RWPE2 (cell line): Measurements from ENCODE around the gene SLC7A9.

Experiments used
- ATAC-seq: fragments of 200-7000 bp; cut with Tn5 transposase; 3 replicates; pipeline ENCODE4 v1.9.1; 2021; ENCODE audit warnings: low read depth
- DNase-seq: peaks from one replicate; pipeline ENCODE4 v3.0.0-alpha.2; 2020; ENCODE audit warnings: low spot score
- H3K27ac ChIP-seq: fragments of 450-650 bp; 2 replicates; pipeline ENCODE4 v1.5.1; 2017; ENCODE audit warnings: mild to moderate bottlenecking; ENCODE audit not compliant: poor library complexity, severe bottlenecking
- H3K27me3 ChIP-seq: fragments of 250-450 bp; sonication (Bioruptor Pico); 2 replicates; pipeline ENCODE4 v1.5.1; 2021; ENCODE audit warnings: mild to moderate bottlenecking, moderate library complexity; ENCODE audit not compliant: insufficient read depth, poor library complexity, severe bottlenecking
- H3K36me3 ChIP-seq: fragments of 250-450 bp; sonication (Bioruptor Pico); 2 replicates; pipeline ENCODE4 v1.5.1; 2020; ENCODE audit warnings: low read depth, mild to moderate bottlenecking, moderate library complexity
- H3K4me1 ChIP-seq: fragments of 250-450 bp; sonication (Bioruptor Pico); 2 replicates; pipeline ENCODE4 v1.5.1; 2021; ENCODE audit warnings: mild to moderate bottlenecking, moderate library complexity; ENCODE audit not compliant: insufficient read depth, poor library complexity, severe bottlenecking
- H3K4me3 ChIP-seq: fragments of 250-450 bp; sonication (Bioruptor Pico); 2 replicates; pipeline ENCODE4 v1.5.1; 2021; ENCODE audit warnings: mild to moderate bottlenecking, moderate library complexity; ENCODE audit not compliant: severe bottlenecking
- H3K9me3 ChIP-seq: fragments of 250-450 bp; sonication (Bioruptor Pico); 2 replicates; pipeline ENCODE4 v1.5.1; 2021; ENCODE audit warnings: mild to moderate bottlenecking, moderate library complexity; ENCODE audit not compliant: severe bottlenecking
- TF ChIP-seq, protein P1 (sequence below): fragments of 450-650 bp; IDR thresholded peaks from one replicate; pipeline ENCODE4 v1.5.1; 2017; ENCODE audit warnings: mild to moderate bottlenecking, moderate library complexity; ENCODE audit not compliant: poor library complexity, severe bottlenecking

The SLC7A9 gene

DNA sequence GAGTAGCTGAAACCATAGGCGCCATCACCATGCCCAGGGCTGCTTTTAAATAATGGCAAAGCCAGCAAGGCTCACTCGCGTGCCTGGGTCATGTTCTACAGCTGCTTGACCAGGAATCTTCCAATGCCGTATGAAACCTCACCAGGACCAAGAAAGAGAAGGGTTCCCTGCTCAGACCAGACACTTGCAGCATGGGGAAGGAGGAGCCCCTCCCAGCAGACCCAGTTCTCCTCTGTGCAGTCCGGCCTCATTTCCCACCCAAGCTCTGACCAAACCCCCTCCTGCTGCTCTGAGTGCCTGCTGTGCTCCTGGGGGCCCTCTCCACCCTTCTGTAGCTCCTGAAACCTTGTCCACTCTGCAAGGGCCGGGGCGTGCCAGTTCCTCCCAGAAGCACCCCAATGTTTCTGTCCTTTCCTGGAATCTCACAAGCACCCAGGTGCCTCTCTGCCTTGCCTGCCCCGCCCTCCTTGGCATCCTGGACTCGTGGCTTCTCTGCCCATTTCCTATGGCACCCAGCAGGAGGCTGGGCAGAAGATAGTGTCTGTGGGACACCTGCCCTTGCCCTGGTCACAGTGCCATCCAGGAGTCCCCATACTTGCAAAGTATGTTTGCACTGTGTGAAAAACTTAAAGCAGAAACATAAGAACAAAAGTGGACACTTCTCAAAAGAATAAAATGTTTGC is 6.8 kb upstream of the SLC7A9 start:
- H3K9me3 ChIP-seq = no peaks in the 10 kb centered on the region
- ATAC-seq (peak; percentile 19; the same call in 1 of the 3 replicates), DNase-seq (no peak)
- H3K4me3 ChIP-seq = no peak overlapping the region
- TF ChIP-seq, protein P1, sequence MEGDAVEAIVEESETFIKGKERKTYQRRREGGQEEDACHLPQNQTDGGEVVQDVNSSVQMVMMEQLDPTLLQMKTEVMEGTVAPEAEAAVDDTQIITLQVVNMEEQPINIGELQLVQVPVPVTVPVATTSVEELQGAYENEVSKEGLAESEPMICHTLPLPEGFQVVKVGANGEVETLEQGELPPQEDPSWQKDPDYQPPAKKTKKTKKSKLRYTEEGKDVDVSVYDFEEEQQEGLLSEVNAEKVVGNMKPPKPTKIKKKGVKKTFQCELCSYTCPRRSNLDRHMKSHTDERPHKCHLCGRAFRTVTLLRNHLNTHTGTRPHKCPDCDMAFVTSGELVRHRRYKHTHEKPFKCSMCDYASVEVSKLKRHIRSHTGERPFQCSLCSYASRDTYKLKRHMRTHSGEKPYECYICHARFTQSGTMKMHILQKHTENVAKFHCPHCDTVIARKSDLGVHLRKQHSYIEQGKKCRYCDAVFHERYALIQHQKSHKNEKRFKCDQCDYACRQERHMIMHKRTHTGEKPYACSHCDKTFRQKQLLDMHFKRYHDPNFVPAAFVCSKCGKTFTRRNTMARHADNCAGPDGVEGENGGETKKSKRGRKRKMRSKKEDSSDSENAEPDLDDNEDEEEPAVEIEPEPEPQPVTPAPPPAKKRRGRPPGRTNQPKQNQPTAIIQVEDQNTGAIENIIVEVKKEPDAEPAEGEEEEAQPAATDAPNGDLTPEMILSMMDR = no peak
- H3K36me3 ChIP-seq = no peaks in the 10 kb centered on the region
- H3K27me3 ChIP-seq = no peaks in the 10 kb centered on the region
- H3K27ac ChIP-seq = no peak overlapping the region
- no peaks in the 10 kb centered on the region for H3K4me1 ChIP-seq

DNA sequence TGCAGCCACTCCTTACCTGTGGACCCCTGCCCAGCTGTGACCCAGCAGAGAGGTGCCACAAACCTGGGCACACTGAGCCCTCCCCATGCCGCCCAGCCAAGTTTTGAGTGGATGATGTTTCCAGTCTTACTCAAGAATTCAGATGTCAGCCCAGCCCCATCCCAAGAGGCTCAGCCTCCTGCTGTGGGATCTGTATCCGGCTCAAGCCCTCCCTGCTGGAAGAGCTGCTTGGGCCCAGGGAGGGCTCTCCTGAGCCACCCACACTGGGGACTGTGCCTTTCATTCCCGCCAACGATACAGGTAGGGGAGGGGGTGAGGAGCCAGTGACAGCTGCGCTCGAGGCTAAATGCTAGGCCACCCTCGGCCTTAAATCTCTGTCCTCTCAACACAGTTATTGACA is 5.9 kb upstream of the SLC7A9 start:
- no peak overlapping the region for H3K4me3 ChIP-seq
- TF ChIP-seq, protein P1 = no peak
- no peaks in the 10 kb centered on the region for H3K36me3 ChIP-seq
- H3K27me3 ChIP-seq = no peaks in the 10 kb centered on the region
- H3K4me1 ChIP-seq = no peaks in the 10 kb centered on the region
- no peaks in the 10 kb centered on the region for H3K9me3 ChIP-seq
- no peak for DNase-seq
- H3K27ac ChIP-seq = no peak overlapping the region
- ATAC-seq = no peak

DNA sequence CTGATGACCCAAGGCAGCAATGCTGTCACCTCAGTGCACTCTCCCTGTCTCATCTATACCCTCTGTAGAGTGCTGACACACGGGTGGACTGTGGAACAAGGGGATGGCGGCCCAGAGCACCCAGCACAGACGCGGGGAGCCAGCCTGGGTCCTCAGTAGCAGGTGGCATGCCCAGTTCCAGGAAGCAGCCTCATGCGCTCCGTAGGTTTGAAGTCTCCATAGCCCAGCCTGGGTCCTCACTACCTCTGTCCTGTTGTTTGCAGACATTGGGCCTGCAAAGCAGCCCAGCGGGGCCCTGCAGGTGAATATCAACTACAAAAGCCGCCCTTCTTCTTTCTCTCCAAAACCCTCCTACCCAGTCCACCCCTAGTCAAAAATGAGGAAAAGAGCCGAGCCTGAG is 5.0 kb upstream of the SLC7A9 start:
- no peaks in the 10 kb centered on the region for H3K9me3 ChIP-seq
- H3K4me1 ChIP-seq = no peaks in the 10 kb centered on the region
- TF ChIP-seq, protein P1 = no peak
- no peaks in the 10 kb centered on the region for H3K36me3 ChIP-seq
- DNase-seq = no peak
- no peak overlapping the region for H3K27ac ChIP-seq
- ATAC-seq = no peak
- no peaks in the 10 kb centered on the region for H3K27me3 ChIP-seq
- H3K4me3 ChIP-seq = no peak overlapping the region

DNA sequence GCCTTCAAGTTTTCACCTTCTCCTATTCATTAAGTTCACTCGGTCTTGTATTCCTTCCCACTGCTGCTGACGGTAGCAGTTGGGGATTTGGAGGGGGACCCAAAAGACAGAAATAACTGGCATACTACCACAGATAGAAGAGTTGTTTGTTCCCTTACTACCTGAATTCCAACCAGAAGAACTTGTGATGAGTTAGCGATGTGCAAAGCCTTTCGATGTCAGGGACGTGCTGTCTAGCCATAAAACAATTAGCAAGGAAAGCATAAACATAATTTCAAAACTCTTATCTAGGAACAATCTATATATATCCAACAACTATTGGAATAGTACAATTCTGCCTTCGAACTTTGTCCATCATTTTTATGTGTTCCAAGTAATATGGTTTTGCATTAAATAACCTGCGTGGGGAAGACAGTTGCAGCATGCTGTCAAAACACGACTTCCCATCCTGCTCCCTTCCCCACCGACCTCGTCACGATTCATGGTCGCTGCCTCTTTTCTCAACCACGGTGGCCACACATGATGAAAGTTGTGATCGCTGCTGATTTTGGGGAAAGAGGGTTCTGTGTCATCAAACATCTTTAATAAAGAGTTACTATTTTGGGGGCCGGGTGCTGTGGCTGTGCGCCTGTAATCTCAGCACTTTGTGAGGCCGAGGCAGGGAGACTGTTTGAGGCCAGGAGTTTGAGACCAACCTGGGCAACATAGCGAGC is 3.8 kb upstream of the SLC7A9 start:
- H3K4me1 ChIP-seq = no peaks in the 10 kb centered on the region
- no peaks in the 10 kb centered on the region for H3K36me3 ChIP-seq
- TF ChIP-seq, protein P1 = no peak
- H3K27ac ChIP-seq = no peak overlapping the region
- DNase-seq = no peak
- H3K9me3 ChIP-seq = no peaks in the 10 kb centered on the region
- H3K4me3 ChIP-seq = no peak overlapping the region
- no peaks in the 10 kb centered on the region for H3K27me3 ChIP-seq
- ATAC-seq = no peak

DNA sequence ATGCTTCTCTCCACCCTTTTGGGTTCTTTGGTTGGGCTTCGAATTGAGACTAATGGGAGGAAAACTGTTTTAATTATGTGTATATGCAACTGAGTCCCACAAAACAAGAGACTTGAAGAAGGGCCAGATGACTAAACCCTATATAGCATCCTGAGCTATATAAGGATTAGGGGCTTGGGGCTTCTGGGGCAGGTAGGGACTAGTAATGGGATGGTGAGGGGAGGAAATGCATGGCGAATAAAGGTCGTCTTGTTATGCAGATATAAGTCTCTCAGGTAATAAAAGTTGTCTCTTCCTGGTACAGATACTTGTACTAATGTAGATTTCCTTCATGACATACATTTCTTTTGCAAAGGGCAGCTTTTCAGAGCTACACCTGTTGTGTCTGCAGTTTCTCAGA is 2.8 kb upstream of the SLC7A9 start:
- no peaks in the 10 kb centered on the region for H3K36me3 ChIP-seq
- no peaks in the 10 kb centered on the region for H3K27me3 ChIP-seq
- TF ChIP-seq, protein P1 = no peak
- no peak overlapping the region for H3K4me3 ChIP-seq
- DNase-seq = no peak
- no peaks in the 10 kb centered on the region for H3K4me1 ChIP-seq
- no peaks in the 10 kb centered on the region for H3K9me3 ChIP-seq
- ATAC-seq = no peak
- H3K27ac ChIP-seq = no peak overlapping the region
